GM19463 (cell line): Measurements from ENCODE around the gene SNAP23.

Experiments used
- ATAC-seq: cut with Tn5 transposase; IDR thresholded peaks from one replicate; pipeline ENCODE4 v1.9.1; 2021; ENCODE audit warnings: mild to moderate bottlenecking, moderate library complexity; ENCODE audit not compliant: unreplicated experiment

The SNAP23 gene

DNA sequence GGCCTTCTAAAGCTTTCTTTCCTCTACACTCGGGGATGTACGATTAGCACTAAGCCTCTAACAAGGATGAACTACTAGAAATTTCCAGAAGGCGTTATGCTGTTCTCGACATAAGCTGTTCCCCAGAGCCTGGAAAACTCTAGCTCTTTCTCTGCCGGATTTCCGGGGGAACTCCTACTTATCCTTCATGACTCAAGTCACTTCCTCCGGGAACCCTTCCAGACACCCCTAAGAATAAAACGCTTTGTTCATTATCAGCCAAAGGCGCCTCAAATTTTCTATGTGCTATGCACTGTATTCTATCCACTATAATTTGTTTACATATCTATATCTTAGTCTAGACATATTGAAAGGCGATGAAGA, 455 bp upstream of the SNAP23 start:
- ATAC-seq: no peak

DNA sequence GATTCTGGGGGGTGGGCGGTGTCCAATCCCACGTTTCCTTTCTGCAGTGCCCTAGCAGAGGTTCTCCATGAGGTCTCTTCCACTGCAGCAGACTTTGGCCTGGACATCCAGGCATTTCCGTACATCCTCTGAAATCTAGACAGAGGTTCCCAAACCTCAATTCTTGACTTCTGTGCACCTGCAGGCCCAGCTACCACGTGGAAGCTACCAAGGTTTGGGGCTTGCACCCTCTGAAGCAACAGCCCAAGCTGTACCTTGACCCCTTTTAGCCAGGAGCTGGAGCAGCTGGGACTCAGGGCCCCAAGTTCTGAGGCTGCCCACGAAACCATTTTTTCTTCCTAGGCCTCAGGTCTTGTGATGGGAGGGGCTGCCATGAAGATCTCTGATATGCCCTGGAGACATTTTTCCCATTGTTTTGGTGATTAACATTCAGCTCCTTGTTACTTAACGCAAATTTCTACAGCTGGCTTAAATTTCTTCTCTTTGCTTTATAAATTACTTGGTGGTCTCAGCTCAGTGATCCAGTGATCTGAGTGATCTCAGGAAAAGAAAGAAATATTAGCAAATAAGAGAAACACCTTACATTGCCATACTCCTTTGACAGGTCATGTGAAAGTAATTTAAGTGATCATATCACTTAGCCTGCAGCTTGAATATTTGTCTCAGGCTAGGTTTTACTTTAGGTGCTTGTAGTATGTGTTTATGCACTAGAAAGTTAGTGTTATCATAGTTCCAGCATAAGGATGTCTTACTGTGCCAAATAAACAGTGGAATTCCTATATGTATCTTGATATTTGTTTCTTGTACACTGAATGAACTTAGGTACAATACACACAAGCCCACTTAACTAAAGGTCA, 3.0 kb downstream of the SNAP23 start:
- no peak for ATAC-seq

DNA sequence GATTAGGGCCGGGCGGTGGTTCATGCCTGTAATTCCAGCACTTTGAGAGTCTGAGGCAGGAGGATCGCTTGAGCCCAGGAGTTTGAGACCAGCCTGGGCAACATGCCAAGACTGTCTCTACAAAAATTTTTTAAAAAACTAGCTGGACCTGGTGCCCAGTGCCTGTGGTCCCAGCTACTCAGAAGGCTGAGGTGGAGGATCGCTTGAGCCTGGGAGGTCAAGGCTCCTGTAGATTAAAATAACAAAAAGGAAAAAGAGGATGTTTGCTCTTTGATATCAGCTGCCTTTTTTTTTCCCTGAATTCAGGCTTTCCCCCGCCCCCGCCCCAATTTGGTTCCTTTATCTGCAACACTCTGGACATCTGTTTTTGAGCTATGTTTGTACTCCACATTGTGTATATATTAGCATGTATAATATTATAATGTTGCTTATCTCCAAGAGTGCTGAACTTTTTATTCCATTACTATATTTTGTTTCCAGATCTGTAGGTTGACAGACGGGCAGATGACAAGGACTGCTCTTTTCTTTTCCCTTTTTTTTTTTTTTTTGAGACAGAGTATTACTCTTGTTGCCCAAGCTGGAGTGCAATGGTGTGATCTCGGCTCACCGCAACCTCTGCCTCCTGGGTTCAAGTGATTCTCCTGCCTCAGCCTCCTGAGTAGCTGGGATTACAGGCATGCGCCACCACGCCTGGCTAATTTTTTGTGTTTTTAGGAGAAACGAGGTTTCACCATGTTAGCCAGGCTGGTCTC, 4.6 kb downstream of the SNAP23 start:
- no peak for ATAC-seq

DNA sequence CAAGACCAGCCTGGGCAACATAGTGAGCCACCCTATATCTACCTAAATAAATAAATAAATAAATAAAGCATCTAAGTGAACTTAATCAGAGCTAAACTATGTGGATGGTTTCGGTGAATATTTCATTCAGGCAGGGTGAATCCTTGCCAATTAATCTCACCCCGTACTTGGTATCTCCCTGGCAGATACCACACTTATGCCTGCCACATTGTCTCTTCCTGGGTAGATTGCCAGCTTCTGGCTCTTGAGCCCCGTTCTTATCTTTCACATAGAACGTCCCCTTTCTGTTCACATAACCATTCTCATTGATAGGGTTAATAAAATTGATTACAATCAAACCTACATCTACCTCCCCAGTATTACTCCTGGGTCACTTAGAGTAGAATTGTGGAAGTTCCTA, 7.0 kb downstream of the SNAP23 start:
- ATAC-seq: no peak

DNA sequence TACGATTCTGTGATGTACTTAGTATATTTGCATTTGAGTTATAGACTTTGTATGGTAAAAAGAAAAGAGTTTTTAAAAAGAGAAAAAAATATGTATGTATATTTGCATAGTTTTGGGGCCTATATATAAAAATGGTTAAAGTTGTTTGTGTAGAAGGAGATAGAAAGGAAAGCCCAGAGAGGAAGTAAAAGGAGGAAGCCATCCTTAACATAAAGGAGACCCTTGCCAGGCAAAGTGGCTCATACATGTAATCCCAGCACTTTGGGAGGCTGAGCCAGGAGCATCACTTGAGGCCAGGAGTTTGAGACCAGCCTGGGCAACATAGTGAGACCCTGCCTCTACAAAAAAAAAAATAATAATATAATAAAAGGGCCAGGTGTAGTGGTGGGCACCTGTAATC, 8.4 kb downstream of the SNAP23 start:
- ATAC-seq: no peak

DNA sequence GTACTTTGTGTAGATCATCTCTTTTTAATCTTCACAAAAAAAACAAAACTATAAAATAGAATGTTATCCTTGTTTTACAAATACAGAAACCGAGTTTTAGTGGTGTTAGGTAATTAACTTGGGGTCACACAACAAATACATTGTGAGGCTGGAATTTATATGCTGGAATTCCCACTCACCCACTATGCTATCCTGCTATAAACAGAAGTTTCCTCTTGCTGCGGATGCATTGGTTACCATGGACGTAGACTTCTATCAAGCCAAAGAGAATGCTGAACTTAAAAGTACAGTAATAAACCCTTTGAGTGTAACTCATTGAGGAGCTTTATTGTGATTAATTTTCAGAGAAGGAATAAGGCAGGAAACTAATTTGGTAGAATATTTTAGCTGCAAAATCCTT, 9.2 kb downstream of the SNAP23 start:
- ATAC-seq: no peak

DNA sequence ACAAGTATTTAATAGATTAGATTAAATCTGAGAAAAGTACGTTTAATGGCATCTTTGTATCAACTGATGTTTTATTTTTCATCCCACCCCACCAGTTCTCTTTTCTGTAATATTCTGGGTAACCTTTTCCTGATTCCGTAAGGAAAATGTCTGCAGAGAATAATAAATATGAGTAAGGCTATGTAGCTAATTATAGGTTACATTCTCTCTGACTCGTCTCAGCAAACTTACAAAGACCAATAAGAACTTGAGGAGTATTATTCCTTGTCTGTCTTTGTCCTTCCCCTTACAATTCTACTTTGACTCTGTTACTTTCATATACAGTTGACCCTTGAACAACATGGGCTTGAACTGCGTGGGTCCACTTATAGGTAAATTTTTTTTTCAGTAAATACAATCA, 12.1 kb downstream of the SNAP23 start:
- ATAC-seq: no peak

DNA sequence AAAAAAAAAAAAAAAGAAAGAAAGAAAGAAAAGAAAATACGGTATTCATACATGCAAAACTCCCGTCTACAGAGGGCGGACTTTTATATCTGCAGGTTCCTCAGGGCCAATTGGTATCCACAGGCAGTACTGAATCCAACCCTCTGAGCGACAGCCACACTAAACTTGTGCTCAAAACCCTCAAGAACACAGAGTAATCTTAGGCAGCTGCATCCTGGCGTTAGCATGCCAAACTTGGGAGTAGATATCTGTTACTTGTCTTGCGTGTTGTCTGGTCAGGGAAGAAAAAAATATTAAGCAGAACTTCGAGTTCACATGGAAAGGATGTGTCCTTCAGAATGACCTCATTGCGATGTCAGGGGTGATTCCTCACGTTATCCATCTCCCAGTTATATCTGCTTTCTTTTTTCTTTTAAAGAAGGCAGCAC, 12.8 kb downstream of the SNAP23 start:
- no peak for ATAC-seq

DNA sequence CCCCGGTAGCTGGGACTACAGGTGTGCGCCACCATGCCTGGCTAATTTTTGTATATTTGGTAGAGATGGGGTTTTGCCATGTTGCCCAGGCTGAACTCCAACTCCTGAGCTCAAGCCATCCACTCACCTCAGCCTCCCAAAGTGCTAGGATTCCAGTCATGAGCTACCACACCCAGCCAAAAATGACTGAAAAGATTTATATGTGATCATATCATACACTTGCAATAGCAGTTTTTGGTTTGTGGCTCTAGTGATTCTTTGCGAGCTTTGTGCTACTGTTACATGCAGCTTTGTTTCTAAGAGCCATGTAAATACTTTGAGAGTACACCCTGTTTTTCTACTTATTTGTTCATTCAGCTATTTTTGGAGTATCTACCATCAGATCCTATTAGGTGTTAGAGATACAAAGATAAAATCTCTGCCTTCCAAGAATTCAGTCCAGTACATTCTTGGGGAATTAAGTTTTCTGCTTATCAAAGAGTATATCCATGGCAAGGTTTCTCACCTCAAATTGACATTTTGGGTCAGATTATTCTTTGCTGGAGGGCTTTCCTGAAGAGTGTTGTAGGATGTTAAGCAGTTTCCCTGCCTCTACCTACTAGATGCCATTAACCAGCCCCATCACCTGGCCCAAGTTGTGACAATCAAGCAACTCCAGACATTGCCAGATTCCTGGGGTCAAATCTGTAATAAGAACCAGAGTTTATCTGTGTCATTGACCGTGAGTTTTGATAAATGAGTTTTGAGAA, 15.0 kb downstream of the SNAP23 start:
- ATAC-seq: no peak

DNA sequence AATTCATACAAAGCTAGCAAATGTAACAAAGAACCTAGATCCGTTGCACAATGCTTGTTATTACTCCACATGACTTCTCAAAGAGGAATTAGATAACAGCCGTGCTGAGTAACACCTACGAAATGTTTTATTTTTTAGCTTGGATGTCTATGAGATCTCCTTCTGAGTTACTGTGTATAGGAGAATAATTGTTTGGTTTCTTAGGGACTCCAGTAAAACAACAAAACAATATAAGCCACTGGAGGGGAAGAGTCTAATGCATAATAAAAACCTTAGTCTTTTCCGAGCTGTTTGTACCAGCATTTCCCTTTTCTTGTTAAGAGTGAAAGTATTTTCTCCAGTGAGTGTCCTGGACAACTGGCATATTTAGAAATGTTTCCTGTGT, 15.6 kb downstream of the SNAP23 start:
- no peak for ATAC-seq

DNA sequence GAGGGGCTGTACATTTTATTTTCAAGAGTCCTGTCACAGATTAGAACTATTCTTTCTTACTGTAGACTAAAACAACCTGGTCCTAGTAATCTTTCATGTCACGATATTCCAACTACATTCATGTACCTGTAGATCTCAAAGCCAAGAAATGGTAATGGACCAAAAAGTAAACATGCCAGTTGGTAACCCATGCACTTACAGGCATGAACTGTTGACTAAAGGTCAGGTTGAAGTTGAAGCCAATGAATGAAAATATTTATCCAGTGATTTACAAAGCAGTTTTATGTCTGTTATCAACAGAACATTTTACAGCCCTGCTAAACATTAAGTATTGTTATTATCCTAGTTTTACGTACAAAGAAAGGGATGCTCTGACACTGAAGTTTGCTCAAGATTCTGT, 27.9 kb downstream of the SNAP23 start:
- no peak for ATAC-seq

DNA sequence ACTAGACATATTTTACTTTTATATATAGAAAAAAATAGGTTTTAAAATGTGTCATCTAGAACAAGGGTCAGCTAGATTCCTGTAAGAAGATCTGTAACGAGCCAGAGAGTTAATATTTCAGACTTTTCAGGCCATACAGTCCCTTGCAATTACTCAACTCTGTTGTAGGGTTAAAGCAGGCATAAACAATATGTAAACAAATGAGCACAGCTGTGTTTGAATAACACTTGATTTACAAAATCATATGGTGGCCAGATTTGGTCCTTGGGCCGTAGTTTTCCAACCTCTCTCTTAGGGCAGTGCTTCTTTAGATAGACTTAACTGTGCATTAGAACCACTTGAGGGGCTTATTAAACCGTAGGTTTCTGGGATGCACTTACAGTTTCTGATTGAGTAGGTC, 33.5 kb downstream of the SNAP23 start:
- no peak for ATAC-seq

DNA sequence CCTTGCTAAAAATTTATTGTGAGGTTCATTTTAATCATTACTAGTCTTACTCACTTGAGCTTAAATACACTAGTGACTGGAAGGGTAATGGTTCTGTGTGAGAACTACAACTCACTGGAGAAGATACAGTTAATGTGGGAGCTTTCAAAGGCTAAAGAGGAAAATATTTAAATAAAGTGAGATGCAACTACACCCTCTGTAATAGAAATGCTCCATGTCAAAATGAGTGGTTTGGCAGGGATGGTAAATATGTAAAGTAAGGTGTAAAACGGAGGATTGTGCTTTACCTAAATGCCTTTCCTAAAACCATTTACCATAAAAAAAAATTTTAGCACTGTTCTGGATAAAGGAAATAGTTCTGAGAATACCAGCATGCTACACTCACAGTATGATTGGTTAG, 37.8 kb downstream of the SNAP23 start:
- ATAC-seq: no peak

DNA sequence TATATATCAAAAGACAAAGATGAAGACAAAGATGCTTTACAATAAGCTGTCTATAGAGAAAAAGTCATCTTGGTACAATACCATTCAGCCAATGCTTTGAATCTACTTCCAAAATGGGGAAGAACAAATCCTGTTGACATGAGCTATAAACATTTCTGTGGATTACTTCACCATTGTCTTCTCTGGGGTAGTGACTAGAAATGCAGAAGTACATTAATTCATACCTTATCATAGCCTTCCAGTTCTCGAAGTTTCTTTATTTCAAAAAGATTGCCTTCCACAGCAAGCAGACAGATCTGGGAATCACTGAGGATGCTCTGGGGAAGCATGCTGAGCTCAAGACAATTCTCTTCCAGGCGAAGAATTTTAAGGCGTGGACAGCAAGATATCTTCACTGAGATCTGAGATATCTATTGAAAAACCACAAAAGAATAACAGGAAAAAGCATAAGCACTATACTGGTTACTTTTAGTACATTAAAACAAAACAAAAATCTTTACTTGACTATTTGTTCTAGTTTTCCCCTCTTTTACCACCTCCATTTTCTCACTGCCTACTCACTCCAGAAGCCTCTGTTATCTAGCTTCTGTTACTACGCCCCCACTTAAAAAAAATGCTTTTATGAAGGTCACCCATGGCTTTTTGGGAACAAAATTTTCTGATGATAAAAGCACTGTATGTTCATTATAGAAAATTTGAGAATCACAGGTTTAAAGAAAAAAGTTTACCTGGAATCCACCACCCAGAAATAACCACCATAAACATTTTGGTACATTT, 49.6 kb downstream of the SNAP23 start:
- no peak for ATAC-seq

DNA sequence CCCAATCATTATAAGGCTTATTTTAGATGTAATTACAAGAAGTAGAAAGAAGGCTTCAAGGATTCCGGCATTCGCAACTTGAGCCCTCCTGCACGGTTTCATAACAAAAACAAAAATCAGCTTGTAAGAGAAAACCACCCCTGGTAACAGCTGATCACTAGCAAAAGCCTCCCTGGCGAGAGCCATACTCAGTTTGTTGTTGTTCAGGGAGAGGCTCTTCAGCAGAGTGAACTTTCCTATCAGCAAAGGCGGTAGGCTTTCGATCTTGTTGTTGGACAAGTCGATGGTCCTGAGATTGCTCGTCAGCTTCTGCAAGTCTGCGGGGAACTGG, 52.4 kb downstream of the SNAP23 start:
- no peak for ATAC-seq

DNA sequence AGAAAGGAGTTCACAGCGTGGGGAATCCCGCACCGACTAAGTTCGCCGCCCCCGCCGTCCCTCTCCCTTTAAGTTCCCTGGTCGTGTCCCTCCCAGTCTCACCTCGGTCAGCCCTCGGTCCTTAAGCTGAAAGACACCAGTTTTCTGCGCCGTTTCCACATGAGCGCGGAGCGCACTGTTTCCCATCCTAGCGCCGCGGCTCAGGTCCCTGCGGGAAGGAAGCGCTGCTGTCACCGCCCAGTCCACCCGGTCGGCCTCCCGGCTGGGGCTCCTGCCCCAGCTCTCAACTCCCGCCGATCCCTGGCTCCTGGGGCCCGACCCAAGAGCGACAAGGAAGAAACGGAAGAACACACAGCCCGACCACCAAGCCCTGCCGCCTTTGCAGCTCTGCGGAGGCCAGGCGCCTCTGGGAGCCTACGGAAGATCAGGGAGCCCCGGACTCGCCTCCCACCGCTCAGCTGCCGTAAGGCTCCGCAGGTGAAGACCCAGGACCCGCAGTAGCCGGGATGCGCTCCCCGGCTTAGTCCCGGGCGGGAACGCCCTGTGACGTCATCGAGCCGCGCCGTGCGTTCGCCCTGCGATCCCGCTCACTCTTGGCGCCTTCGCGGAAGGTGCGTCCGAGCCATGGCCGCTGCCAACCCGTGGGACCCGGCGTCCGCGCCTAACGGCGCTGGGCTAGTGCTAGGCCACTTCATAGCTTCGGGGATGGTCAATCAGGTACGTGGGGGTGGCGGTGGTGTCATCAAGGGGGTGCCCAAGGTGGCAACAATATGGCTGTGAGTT, 53.0 kb downstream of the SNAP23 start, which contains the start of the genes HAUS2 and LRRC57:
TSS of gene HAUS2 (plus strand) at position 590 of the 783 bp plus-strand sequence. CDS start at position 625, 35 bp downstream.
TSS of gene LRRC57 (minus strand) at position 545 of the 783 bp plus-strand sequence. CDS start at position 186, 359 bp downstream.
- ATAC-seq: peak; percentile 83

DNA sequence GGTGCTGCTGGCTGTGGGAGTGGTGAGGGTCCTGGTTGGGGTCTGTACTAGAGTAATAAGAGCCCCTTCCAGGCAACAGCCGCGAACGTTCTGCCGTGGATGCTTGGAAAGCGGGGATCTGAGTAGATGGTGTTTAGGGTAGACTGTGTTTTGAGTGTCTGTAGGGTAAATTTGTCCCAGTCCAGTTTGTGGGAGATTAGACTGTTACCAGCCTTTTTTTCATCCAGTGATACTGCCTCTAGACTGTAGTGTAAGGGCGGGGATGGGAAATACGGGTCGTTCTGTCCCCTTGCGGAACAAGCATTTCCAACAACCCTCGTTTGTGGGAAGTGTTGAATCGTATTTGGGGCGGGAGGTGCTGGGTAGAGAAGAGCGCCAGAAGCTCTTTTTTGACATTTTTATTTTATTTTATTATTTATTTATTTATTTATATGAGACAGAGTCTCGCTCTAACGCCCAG, 53.6 kb downstream of the SNAP23 start:
- peak; percentile 12 for ATAC-seq

DNA sequence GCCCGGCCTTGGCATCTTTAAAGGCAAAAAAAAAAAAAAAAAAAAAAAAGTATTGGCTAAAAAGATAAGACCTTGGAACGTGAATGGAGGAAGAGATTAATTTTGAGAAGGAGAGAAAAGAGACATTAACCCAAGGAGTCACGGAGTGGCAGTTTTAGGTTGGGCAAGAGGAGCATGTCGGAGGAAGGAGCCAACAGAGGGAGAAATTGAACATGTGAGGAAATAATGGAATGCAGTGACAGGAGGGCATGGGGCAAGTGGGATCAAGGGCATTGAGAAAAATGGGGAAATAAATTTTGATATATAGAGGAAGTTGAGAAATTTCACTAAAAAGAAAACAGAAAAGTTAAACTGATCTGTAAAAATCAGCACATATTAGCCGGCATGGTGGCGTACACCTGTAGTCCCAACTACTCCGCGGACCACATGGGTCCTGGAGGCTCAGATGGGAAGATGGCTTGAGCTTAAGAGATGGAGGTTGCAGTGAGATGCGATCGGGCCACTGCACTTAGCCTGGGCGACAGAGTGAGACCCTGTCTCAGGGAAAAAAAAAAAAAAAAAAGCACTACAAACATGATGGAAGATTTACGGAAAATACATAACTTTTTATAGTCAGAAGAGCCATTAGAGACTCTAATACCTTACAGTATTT, 54.4 kb downstream of the SNAP23 start:
- no peak for ATAC-seq

DNA sequence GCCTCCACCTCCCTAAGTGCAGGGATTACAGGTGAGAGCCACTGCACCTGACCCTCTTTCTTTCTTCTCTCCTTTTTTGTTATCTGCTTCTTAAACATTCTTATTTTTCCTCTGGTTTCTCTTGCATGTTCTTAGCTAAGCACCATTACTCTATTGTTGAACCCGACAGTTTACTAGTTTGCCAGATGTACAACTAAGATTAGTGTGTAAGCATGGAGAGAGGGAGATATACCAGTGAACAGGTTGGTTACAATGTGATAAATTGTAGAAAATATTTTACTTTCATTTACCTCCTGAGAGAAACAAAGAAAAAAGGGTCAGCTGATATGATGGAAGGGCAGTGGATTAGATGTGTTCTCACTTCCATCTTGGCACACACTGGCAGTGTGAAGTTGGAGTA, 58.1 kb downstream of the SNAP23 start:
- ATAC-seq: no peak
